ENCODE results near the gene SLC29A4. TPM values are rescaled to one million over a fixed set of nuclear protein-coding genes. Genes with fewer than 3 reads are reported as not detected.
"Not testable (repeated sequence)": the region's sequence is repeated elsewhere in the genome, so short reads cannot be mapped to it uniquely, and the experiment has no call there.

SLC29A4 gene
- total RNA-seq, 2 experiments from 2014 or later: 0.39 to 1.1 TPM

DNA sequence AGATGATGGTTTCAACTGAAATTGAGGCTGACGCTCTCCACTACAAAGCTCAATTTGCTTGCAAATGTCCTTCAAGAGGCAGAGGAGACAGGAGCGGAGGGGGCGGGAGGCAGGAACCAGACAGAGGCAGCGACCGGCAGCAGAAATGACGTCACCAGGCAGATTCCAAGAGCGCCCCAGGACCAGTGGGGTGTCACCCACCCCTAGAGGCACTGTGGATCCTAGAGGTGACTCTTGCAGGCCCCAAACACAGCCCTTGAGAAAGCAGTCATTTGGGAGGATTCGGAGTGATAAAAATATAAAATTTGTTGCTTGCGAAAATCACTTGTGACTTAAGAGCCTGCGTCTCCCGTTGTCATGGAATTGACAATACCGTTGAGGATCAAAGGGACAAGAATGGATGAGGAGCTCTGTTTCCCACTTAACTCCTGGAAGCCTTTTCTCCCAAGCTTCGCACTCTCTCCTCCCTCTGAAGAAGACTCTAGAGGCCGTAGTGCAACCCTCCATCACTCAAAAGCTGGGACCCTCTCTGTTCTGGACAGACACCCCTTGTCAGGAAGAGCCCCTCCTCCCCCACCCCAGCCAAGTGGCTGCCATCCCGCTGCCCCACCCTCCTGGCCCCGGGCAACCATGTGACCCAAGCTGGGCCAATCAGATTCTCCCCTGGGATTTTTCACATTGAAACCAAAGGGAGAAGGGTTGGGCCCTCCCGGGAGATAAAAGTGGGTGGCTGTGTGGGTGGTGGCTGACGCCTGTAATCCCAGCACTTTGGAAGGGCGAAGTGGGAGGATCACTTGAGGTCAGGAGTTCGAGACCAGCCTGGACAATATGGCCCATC, 16.3 kb upstream of the SLC29A4 start:
- ATAC-seq (ENCODE audit: poor library complexity) (no peak), DNase-seq (no peak)
- no peaks in the 10 kb centered on the region for H3K4me1 Mint-ChIP-seq (ENCODE audit: low read depth)
- intact Hi-C loops (cut with DNase I, micrococcal nuclease): no loop called here
- H3K27ac Mint-ChIP-seq: no peak overlapping the region
- no peak overlapping the region for H3K4me3 Mint-ChIP-seq
- H3K4me3 ChIP-seq (ENCODE audit: low read length): no peak overlapping the region
- H3K4me1 ChIP-seq (ENCODE audit: insufficient read depth, low read length): no peaks in the 10 kb centered on the region
- H3K36me3 Mint-ChIP-seq (ENCODE audit: low read depth): no peaks in the 10 kb centered on the region
- no peaks in the 10 kb centered on the region for H3K9me3 Mint-ChIP-seq
- no peak overlapping the region for H3K27ac ChIP-seq (ENCODE audit: low read depth in 1 of 2, low read length in 2 of 2)
- CTCF ChIA-PET: no interaction called here
- H3K27me3 ChIP-seq (ENCODE audit: control insufficient read depth in 1 of 2, insufficient read depth in 2 of 2, low read length in 2 of 2): peaks cover 0 to 2% of the 10 kb centered on the region in 2 experiments
- H3K27me3 Mint-ChIP-seq: no peaks in the 10 kb centered on the region
- TF ChIP-seq, protein P1, sequence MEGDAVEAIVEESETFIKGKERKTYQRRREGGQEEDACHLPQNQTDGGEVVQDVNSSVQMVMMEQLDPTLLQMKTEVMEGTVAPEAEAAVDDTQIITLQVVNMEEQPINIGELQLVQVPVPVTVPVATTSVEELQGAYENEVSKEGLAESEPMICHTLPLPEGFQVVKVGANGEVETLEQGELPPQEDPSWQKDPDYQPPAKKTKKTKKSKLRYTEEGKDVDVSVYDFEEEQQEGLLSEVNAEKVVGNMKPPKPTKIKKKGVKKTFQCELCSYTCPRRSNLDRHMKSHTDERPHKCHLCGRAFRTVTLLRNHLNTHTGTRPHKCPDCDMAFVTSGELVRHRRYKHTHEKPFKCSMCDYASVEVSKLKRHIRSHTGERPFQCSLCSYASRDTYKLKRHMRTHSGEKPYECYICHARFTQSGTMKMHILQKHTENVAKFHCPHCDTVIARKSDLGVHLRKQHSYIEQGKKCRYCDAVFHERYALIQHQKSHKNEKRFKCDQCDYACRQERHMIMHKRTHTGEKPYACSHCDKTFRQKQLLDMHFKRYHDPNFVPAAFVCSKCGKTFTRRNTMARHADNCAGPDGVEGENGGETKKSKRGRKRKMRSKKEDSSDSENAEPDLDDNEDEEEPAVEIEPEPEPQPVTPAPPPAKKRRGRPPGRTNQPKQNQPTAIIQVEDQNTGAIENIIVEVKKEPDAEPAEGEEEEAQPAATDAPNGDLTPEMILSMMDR (IDR thresholded peaks at IDR 0.05): no peak
- POLR2A ChIA-PET: no interaction called here
- H3K36me3 ChIP-seq (ENCODE audit: insufficient read depth, low read length): no peaks in the 10 kb centered on the region
- peaks cover 0 to 3% of the 10 kb centered on the region in 2 experiments for H3K9me3 ChIP-seq (ENCODE audit: control insufficient read depth in 1 of 2, insufficient read depth in 1 of 2, low read length in 2 of 2)

GRCh38 chr7:5267829-5268228, 14.9 kb upstream of the SLC29A4 start:
- H3K4me1 Mint-ChIP-seq (ENCODE audit: low read depth); H3K9me3 Mint-ChIP-seq; ATAC-seq (ENCODE audit: poor library complexity); CTCF ChIA-PET; H3K27ac Mint-ChIP-seq; H3K4me3 ChIP-seq (ENCODE audit: low read length); H3K36me3 ChIP-seq (ENCODE audit: insufficient read depth, low read length); H3K27ac ChIP-seq (ENCODE audit: low read depth in 1 of 2, low read length in 2 of 2); H3K27me3 Mint-ChIP-seq; POLR2A ChIA-PET; H3K36me3 Mint-ChIP-seq (ENCODE audit: low read depth); intact Hi-C loops (cut with DNase I, micrococcal nuclease); H3K27me3 ChIP-seq (ENCODE audit: control insufficient read depth in 1 of 2, insufficient read depth in 2 of 2, low read length in 2 of 2); DNase-seq; H3K4me3 Mint-ChIP-seq; H3K9me3 ChIP-seq (ENCODE audit: control insufficient read depth in 1 of 2, insufficient read depth in 1 of 2, low read length in 2 of 2); H3K4me1 ChIP-seq (ENCODE audit: insufficient read depth, low read length): not testable (repeated sequence)

GRCh38 chr7:5269992-5270657, 12.6 kb upstream of the SLC29A4 start:
- H3K27me3 ChIP-seq (ENCODE audit: control insufficient read depth in 1 of 2, insufficient read depth in 2 of 2, low read length in 2 of 2); H3K36me3 Mint-ChIP-seq (ENCODE audit: low read depth); POLR2A ChIA-PET; H3K4me1 Mint-ChIP-seq (ENCODE audit: low read depth); H3K27me3 Mint-ChIP-seq; H3K4me3 Mint-ChIP-seq; H3K9me3 Mint-ChIP-seq; CTCF ChIA-PET; H3K27ac ChIP-seq (ENCODE audit: low read depth in 1 of 2, low read length in 2 of 2); H3K27ac Mint-ChIP-seq; H3K4me3 ChIP-seq (ENCODE audit: low read length); DNase-seq; intact Hi-C loops (cut with DNase I, micrococcal nuclease); H3K4me1 ChIP-seq (ENCODE audit: insufficient read depth, low read length); H3K9me3 ChIP-seq (ENCODE audit: control insufficient read depth in 1 of 2, insufficient read depth in 1 of 2, low read length in 2 of 2); H3K36me3 ChIP-seq (ENCODE audit: insufficient read depth, low read length); ATAC-seq (ENCODE audit: poor library complexity): not testable (repeated sequence)

GRCh38 chr7:5270788-5271187, 12.0 kb upstream of the SLC29A4 start:
- Histone ChIP-seq H3K27me3 (ENCODE audit: control insufficient read depth in 1 of 2, insufficient read depth in 2 of 2, low read length in 2 of 2) (peaks cover 0 to 2% of the 10 kb centered on the region in 2 experiments), H3K4me3 (ENCODE audit: low read length) (no peak overlapping the region), H3K36me3 (ENCODE audit: insufficient read depth, low read length) (no peaks in the 10 kb centered on the region), H3K4me1 (ENCODE audit: insufficient read depth, low read length) (no peaks in the 10 kb centered on the region), H3K27ac (ENCODE audit: low read depth in 1 of 2, low read length in 2 of 2) (no peak overlapping the region), H3K9me3 (ENCODE audit: control insufficient read depth in 1 of 2, insufficient read depth in 1 of 2, low read length in 2 of 2) (peaks cover 0 to 11% of the 10 kb centered on the region in 2 experiments)
- POLR2A ChIA-PET: no interaction called here
- no peaks in the 10 kb centered on the region for H3K4me1 Mint-ChIP-seq (ENCODE audit: low read depth)
- H3K27ac Mint-ChIP-seq: no peak overlapping the region
- TF ChIP-seq, protein P1 (IDR thresholded peaks at IDR 0.05): no peak
- H3K9me3 Mint-ChIP-seq: no peaks in the 10 kb centered on the region
- no peak overlapping the region for H3K4me3 Mint-ChIP-seq
- ATAC-seq (ENCODE audit: poor library complexity): no peak
- CTCF ChIA-PET: no interaction called here
- intact Hi-C loops (cut with DNase I, micrococcal nuclease): no loop called here
- H3K36me3 Mint-ChIP-seq (ENCODE audit: low read depth): no peaks in the 10 kb centered on the region
- no peaks in the 10 kb centered on the region for H3K27me3 Mint-ChIP-seq
- no peak for DNase-seq

- H3K27me3 ChIP-seq (ENCODE audit: control insufficient read depth in 1 of 2, insufficient read depth in 2 of 2, low read length in 2 of 2); H3K36me3 Mint-ChIP-seq (ENCODE audit: low read depth); H3K27me3 Mint-ChIP-seq; CTCF ChIA-PET; H3K4me3 ChIP-seq (ENCODE audit: low read length); H3K9me3 Mint-ChIP-seq; intact Hi-C loops (cut with DNase I, micrococcal nuclease); POLR2A ChIA-PET; DNase-seq; H3K27ac Mint-ChIP-seq; H3K27ac ChIP-seq (ENCODE audit: low read depth in 1 of 2, low read length in 2 of 2); H3K4me1 Mint-ChIP-seq (ENCODE audit: low read depth); H3K4me3 Mint-ChIP-seq; ATAC-seq (ENCODE audit: poor library complexity); H3K36me3 ChIP-seq (ENCODE audit: insufficient read depth, low read length); H3K4me1 ChIP-seq (ENCODE audit: insufficient read depth, low read length); H3K9me3 ChIP-seq (ENCODE audit: control insufficient read depth in 1 of 2, insufficient read depth in 1 of 2, low read length in 2 of 2): not testable (repeated sequence)
Measured at GRCh38 chr7:5273831-5274405, 8.8 kb upstream of the SLC29A4 start.
